ENCODE measurements around the gene FAM9C. TPM values are rescaled to one million over a fixed set of nuclear protein-coding genes. Genes with fewer than 3 reads are reported as not detected.

Gene FAM9C
- total and polyA plus RNA-seq, 9 of the 15 experiments (the other 6 are each of a cell fraction or from before 2014, with no cell fraction given), result not detected

DNA sequence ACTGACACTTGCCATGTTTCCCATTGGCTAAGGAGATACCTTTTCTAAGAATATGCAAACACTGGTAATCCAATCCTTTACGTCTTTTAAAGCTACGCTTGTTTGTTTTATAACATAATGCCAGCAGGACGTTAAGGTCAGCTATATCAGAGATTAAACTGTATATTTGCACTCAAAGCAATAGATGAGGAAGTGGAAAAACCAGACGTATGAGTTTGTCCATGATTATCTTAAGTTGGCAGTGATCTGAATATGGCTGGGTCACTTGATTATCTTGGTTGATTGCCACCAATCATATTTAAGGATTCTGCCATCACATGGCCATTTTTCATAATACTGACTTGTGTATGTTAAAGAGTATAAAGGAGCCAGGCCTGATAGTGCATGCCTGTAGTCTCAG, 50.1 kb downstream of the FAM9C start:
- Histone ChIP-seq H3K9me3 (replicated peaks; ENCODE audit: control insufficient read depth, insufficient read depth, low read depth, low read length) (no peaks in the 10 kb centered on the region), H3K27ac (ENCODE audit: extremely low read depth, low read depth, low read length) (no peak overlapping the region), H3K4me1 (replicated peaks in 1 of 2; ENCODE audit: control insufficient read depth in 2 of 2, insufficient read depth in 2 of 2, low read length in 2 of 2) (peaks cover 0 to 2% of the 10 kb centered on the region in 2 experiments; a peak in 3 of 5 replicates), H4K20me1 (replicated peaks; ENCODE audit: control insufficient read depth, insufficient read depth, low read length) (no peaks in the 10 kb centered on the region), H3K4me3 (no peak overlapping the region), H3K79me2 (ENCODE audit: control insufficient read depth, insufficient read depth, low read length) (no peaks in the 10 kb centered on the region), H3K4me2 (ENCODE audit: insufficient read depth, low read length) (no peak overlapping the region), H2AFZ (ENCODE audit: low read depth, low read length) (no peak overlapping the region), H3K36me3 (ENCODE audit: control insufficient read depth, insufficient read depth, low read length) (no peaks in the 10 kb centered on the region), H3K9me1 (ENCODE audit: control insufficient read depth, insufficient read depth, low read length) (no peaks in the 10 kb centered on the region), H3K9ac (ENCODE audit: insufficient read depth in 1 of 2, low read depth in 2 of 2, low read length in 2 of 2) (no peak overlapping the region), H3K27me3 (ENCODE audit: control insufficient read depth in 2 of 2, insufficient read depth in 2 of 2, low read length in 2 of 2) (no peaks in the 10 kb centered on the region)
- ChIA-PET CTCF (ENCODE audit: low intra/inter-chr PET ratio) (no interaction called here), POLR2A (interaction anchor here (0.8 to 0.9 kb wide), 2 partner anchors 16 to 64 kb away, joined by 3 read pairs; no protein-coding TSS in a partner anchor)
- ATAC-seq (no peak), FAIRE-seq (no peak), DNase-seq (ENCODE audit: extremely low read depth in 1 of 4, low spot score in 3 of 4) (no peak)
- in situ Hi-C loops (cut with MboI) (no loop called here), intact Hi-C loops (cut with micrococcal nuclease) (no loop called here)
- no peak for TF ChIP-seq TOE1 (IDR thresholded peaks at IDR 0.05; ENCODE audit: borderline replicate concordance)
- no peak for TF ChIP-seq TOE1 (CRISPR knock-in tag; IDR thresholded peaks at IDR 0.05; ENCODE audit: borderline replicate concordance, low read depth)
- no peak for TF ChIP-seq GTF2A2 (tag; IDR thresholded peaks at IDR 0.05)
- TF ChIP-seq SPI1 (IDR thresholded peaks at IDR 0.05; ENCODE audit: borderline replicate concordance, low read depth, low read length), result peak; percentile 7; the same call in 1 of the 2 replicates
- no TSS peak for BruUV-seq (replicated peaks)
- 19% methylated on average over 4 of the region's 4 CpGs for WGBS (ENCODE audit: insufficient coverage, low coverage, missing lambda C conversion rate)

DNA sequence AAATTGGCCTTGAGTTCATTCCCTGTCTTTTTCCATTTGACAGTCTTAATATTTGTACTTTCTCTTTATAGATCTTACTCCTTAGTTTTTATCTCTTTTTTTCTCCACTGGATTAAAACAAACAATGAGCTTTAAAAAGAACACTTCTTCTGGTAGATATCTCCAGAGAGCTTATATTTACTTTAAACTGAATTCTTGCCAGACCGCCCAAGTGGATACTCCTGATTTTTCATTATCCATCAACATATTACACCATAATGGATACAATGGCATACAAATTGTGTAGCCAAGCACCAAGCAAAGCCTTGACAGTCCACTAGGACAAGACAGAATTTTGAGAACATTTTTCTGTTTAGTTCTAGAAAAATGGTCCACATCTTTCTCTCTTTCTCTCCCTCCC, 50.6 kb downstream of the FAM9C start:
- DNase-seq (ENCODE audit: extremely low read depth in 1 of 4, low spot score in 3 of 4), result no peak
- no peaks in the 10 kb centered on the region for H3K27me3 ChIP-seq (ENCODE audit: control insufficient read depth in 2 of 2, insufficient read depth in 2 of 2, low read length in 2 of 2)
- H3K9me3 ChIP-seq (replicated peaks; ENCODE audit: control insufficient read depth, insufficient read depth, low read depth, low read length), result no peaks in the 10 kb centered on the region
- H3K9me1 ChIP-seq (ENCODE audit: control insufficient read depth, insufficient read depth, low read length), result no peaks in the 10 kb centered on the region
- 67% methylated on average over 1 of the region's 1 CpG for WGBS (ENCODE audit: insufficient coverage, low coverage, missing lambda C conversion rate)
- in situ Hi-C loops (cut with MboI) (no loop called here), intact Hi-C loops (cut with micrococcal nuclease) (no loop called here)
- H4K20me1 ChIP-seq (replicated peaks; ENCODE audit: control insufficient read depth, insufficient read depth, low read length), result no peaks in the 10 kb centered on the region
- H3K79me2 ChIP-seq (ENCODE audit: control insufficient read depth, insufficient read depth, low read length), result no peaks in the 10 kb centered on the region
- ChIA-PET CTCF (ENCODE audit: low intra/inter-chr PET ratio) (no interaction called here), POLR2A (interaction anchor here (0.8 to 2.5 kb wide), 3 partner anchors 16 to 64 kb away, joined by 3 to 7 read pairs (median 3); no protein-coding TSS in a partner anchor)
- no peak overlapping the region for H3K4me2 ChIP-seq (ENCODE audit: insufficient read depth, low read length)
- no peak overlapping the region for H3K9ac ChIP-seq (ENCODE audit: insufficient read depth in 1 of 2, low read depth in 2 of 2, low read length in 2 of 2)
- ATAC-seq, result no peak
- peaks cover 0 to 2% of the 10 kb centered on the region in 2 experiments; a peak in 3 of 5 replicates for H3K4me1 ChIP-seq (replicated peaks in 1 of 2; ENCODE audit: control insufficient read depth in 2 of 2, insufficient read depth in 2 of 2, low read length in 2 of 2)
- no peak for FAIRE-seq
- H3K36me3 ChIP-seq (ENCODE audit: control insufficient read depth, insufficient read depth, low read length), result no peaks in the 10 kb centered on the region
- H3K4me3 ChIP-seq, result no peak overlapping the region
- no peak overlapping the region for H2AFZ ChIP-seq (ENCODE audit: low read depth, low read length)
- no TSS peak for BruUV-seq (replicated peaks)
- H3K27ac ChIP-seq (ENCODE audit: extremely low read depth, low read depth, low read length), result no peak overlapping the region
- TF ChIP-seq SP1 (CRISPR knock-in tag; IDR thresholded peaks at IDR 0.05) (no peak), ATF7 (IDR thresholded peaks at IDR 0.05) (no peak), ZNF77 (CRISPR knock-in tag; IDR thresholded peaks at IDR 0.05) (no peak), ZNF184 (CRISPR knock-in tag; IDR thresholded peaks at IDR 0.05) (no peak), ZNF124 (CRISPR knock-in tag; IDR thresholded peaks at IDR 0.05) (no peak), KDM1A (IDR thresholded peaks at IDR 0.05) (no peak), PYGO2 (tag; IDR thresholded peaks at IDR 0.05) (no peak), ZNF133 (CRISPR knock-in tag; IDR thresholded peaks at IDR 0.05) (no peak), SIX5 (IDR thresholded peaks at IDR 0.05; ENCODE audit: borderline replicate concordance in 1 of 2, insufficient read depth in 1 of 2, low read depth in 1 of 2, low read length in 2 of 2) (no peak)
- TF ChIP-seq, protein P1, sequence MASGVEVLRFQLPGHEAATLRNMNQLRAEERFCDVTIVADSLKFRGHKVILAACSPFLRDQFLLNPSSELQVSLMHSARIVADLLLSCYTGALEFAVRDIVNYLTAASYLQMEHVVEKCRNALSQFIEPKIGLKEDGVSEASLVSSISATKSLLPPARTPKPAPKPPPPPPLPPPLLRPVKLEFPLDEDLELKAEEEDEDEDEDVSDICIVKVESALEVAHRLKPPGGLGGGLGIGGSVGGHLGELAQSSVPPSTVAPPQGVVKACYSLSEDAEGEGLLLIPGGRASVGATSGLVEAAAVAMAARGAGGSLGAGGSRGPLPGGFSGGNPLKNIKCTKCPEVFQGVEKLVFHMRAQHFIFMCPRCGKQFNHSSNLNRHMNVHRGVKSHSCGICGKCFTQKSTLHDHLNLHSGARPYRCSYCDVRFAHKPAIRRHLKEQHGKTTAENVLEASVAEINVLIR (CRISPR knock-in tag; IDR thresholded peaks at IDR 0.05), result no peak
- TF ChIP-seq, protein P2, sequence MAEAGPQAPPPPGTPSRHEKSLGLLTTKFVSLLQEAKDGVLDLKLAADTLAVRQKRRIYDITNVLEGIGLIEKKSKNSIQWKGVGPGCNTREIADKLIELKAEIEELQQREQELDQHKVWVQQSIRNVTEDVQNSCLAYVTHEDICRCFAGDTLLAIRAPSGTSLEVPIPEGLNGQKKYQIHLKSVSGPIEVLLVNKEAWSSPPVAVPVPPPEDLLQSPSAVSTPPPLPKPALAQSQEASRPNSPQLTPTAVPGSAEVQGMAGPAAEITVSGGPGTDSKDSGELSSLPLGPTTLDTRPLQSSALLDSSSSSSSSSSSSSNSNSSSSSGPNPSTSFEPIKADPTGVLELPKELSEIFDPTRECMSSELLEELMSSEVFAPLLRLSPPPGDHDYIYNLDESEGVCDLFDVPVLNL (CRISPR knock-in tag; IDR thresholded peaks at IDR 0.05; ENCODE audit: low read depth), result no peak
